GM21526 (cell line): ENCODE measurements around the gene MEGF6.

Experiments used
- ATAC-seq: cut with Tn5 transposase; IDR thresholded peaks from one replicate; pipeline ENCODE4 v1.9.1; 2021; ENCODE audit warnings: moderate library complexity; ENCODE audit not compliant: unreplicated experiment, low FRiP score

Gene MEGF6

DNA sequence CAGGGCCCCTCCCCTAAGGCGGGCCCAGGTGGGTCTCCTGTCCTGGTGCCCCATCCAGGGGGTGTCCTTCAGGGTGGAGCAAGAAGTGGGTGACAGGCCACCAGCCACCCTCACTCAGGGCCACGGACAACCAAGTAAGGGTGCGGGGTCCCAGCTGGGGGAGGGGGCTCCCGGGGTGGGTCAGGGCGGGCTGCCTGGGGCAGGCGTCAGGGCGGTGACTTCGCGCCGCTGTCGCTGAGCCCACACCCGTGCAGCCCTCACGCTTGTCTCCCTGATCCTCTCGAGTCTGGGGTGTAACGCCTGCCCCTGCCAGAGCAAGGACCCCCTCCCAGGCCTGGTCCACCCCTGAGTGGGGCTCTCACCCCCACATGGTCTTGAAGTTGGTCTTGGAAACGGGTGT lies 134.6 kb downstream of the MEGF6 start:
- ATAC-seq = no peak

DNA sequence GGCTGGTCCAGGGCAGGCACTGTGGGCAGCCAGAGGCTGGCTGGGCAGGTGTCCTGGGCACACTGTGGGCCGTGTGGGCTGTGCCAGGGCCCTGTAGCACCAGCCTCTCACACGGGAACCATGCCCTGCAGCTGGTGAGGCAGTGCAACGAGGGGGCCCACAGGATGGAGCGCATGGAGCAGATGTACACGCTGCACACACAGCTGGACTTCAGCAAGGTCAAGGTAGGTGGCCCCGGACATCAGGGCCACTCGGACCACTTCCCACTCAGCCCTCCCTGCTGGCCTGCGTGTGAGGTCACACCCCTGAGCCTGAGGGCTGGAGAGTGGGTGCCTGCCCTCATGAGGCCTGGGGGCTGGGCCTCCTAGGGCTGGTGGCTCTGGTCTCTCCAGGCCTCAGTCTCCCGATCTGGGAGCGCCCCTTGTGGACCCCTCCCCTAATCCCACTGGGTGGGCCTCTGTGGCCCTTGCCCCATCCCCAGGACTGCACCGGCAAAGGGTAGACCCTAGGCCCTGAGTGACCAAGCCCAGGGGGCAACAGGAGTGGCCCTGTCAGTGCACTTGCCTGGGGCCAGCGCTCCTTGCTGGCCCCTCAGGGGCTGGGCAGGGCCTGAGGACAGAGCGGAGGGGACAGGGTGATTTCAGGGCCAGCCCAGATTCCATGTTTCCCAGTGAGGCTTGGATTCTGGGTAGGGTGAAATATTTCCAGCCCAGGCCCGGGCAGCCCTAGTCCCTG lies 135.3 kb downstream of the MEGF6 start:
- ATAC-seq = no peak

DNA sequence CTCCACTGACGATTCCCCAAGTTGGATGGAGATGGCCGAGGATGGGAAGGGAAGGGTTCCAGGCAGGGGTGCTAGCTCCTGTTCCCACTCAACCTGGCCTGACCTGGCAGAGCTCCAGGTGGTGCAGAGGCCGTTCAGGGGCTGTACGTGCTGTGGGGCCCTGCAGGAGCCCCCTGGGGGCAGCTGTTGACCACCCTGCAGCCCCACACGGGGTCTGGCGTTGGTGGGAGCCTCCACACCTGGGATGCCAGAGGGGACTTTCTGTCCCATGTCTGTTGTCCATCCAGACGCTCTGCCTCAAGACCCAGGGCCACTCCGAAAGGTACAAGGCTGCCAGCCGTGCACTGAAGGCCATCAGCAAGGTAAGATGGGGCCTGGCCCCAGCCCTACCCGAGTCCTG lies 136.9 kb downstream of the MEGF6 start:
- no peak for ATAC-seq

DNA sequence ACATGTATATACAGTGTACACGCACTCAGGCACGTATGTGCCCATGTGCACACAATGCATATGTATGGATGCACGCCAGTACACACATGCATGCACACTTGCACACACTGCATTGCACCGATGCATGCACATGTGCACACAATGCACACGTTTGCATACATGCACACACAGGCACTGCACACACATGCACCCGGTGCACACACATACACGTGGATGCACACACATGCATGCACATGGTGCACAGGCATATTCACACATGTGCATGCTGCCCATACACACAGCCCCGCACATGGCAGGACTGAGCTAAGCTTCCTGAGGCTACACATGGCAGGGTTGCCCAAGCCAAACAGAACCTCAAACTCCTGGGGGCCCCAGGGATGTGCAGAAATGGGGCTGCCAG lies 137.3 kb downstream of the MEGF6 start:
- ATAC-seq = no peak

DNA sequence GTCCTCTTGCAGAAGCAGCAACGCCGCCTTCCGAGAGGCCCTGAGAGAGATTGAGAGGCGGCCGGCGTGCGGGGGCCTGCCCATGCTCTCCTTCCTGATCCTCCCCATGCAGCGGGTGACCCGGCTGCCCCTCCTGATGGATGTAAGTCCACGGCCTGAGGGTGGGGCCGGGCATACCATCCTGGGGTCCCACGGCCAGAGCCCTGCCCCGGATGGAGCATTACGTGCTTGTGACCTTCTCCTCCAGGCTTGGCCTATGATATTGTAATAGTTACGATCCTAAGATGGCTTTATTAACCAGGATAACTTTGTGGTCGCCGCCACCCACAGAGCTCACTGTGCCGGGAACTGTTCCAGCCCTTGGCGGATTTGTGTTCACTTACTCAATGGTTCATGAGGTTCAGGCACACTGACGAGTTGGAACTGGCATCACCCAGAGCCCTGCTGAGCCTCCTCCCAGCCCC lies 137.9 kb downstream of the MEGF6 start:
- ATAC-seq = no peak

DNA sequence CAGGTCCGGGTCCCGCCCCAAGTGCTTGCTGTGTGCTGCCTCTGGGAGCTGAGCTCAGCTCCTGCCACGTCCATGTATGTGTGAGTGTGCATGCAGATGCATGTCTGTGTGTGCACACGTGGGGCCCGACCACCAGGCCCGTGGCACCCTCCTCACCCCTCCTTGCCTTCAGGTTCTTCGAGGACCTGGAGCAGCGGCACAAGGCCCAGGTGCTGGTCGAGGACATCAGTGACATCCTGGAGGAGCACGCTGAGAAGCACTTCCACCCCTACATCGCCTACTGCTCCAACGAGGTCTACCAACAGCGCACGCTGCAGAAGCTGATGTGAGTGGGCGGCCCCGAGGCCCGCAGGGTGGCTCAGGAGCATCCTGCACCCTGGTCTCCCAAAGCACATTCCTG lies 138.4 kb downstream of the MEGF6 start:
- ATAC-seq = no peak

DNA sequence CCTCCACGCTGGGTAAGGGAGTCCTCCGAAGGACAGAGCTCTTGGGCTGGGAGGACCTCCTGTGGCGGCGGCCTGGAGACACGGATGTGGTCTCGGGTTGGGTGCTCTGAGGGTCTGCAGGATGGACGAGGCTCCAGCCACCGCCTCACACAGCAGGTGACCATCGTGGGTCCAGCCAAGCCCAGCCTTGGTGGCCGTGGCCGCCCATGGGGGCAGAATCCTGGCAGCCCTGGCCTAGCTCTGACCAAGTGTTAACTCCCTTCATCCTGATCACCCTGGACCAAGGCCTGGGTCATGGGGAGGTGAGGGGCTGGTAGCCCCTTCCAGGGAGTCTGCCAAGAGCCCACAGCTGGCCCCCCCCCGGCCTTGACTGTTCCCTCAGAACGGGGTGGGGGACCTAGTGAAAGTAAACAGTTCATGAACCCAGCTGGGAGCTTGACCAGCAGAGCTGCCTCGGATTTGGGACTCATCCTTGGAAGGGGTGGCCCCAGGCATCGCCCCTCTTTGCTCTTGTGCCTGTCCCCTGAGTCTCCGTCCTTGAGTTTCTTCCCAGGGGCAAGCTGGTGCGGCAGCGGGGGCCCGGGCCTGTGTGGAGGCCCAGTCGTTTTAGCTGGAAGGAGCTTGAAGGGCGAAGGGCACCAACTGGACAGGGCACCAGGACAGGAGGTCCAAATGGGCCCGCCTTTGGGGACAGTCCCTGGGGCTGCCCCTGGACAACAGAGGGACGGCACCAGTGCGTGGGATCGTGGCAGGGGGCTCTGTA lies 139.0 kb downstream of the MEGF6 start:
- no peak for ATAC-seq

DNA sequence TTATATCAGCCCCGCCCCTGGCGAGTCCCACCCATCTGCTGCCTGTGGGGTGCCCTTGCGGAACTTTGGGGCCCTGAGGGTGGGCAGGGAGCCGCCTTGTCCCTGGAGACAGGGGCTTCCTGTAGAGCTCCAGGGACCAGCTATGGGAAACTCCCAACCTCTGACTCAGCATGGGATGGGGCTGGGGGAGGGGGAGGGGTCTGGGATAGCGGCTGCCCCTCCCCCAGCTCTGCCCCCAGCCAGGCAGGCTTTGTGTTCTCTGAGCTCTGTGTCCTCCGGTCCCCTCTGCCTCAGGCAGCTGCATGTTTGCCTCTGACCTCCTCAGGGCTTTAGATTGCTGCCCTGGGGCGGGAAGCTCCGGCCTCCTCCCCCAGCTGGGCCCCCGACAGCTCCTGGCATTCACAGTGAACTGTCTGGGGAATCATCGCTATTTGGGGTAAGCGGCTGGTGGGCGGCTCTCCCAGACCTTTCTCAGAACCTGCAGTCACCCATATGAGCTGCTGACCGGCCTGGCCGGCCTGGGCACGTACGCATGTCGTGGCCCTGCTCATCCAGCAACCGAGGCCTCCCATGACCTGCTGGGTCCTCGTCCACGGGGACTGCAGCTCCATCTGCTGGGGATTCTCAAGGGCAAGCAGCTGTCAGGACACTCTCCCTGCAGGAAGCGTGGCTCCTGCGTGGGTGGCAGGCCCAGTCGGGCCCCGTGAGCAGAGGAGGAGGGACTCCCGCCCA lies 139.8 kb downstream of the MEGF6 start:
- no peak for ATAC-seq

DNA sequence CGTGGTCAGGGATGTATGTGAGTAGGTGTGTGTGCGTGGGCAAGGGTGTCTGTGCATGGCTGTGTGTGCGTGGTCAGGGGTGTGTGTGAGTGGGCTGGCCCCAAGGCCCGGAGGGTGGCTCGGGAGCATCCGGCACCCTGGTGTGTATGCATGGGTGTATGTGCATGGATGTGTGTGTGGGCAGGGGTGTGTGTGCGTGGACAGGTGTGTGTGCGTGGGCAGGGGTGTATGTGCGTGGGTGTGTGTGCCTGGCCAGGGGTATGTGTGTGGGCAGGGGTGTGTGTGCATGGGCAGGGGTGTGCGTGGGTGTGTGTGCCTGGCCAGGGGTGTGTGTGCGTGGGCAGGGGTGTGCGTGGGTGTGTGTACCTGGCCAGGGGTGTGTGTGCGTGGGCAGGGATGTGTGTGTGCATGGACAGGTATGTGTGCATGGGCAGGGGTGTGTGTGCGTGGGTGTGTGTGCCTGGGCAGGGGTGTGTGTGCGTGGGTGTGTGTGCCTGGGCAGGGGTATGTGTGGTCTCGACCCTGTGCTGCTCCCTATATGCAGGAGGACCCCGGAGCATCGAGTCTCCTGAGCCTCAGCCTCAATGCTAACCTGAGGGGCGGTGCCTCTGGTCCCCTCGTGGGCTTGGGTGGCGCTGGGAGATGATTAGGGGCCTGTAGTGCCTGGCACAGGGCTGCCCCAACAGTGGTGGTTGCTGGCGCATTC lies 140.5 kb downstream of the MEGF6 start:
- no peak for ATAC-seq

DNA sequence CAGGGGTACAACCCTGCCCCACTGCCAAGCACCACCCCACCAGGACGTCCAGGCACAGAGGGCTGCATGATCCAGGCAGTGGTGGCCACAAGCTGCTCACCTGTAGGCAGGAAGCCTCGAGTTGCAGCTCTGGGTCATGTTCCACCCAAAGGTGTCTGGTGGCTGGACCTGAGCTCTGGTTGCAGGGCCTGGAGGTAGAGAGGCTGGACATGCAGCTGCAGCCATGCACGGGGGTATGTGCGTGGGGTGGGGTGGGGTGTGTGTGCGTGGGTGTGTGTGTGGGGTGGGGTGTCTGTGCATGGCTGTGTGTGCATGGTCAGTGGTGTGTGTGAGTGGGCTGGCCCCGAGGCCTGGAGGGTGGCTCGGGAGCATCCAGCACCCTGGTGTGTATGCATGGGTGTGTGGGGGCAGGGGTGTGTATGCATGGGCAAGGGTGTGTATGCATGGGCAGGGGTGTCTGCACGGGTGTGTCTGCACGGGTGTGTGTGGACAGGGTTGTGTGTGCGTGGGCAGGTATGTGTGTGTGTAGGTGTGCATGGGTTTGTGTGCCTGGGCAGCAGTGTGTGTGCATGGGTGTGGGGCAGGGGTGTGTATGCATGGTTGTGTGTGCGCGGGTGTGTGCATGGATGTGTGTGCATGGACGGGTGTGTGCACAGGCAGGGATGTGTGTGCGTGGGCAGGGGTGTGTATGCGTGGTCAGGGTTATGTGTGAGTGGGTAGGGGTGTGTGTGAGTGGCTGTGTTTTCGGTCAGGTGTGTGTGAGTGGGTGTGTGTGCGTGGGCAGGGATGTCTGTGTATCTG lies 141.3 kb downstream of the MEGF6 start:
- ATAC-seq = no peak

DNA sequence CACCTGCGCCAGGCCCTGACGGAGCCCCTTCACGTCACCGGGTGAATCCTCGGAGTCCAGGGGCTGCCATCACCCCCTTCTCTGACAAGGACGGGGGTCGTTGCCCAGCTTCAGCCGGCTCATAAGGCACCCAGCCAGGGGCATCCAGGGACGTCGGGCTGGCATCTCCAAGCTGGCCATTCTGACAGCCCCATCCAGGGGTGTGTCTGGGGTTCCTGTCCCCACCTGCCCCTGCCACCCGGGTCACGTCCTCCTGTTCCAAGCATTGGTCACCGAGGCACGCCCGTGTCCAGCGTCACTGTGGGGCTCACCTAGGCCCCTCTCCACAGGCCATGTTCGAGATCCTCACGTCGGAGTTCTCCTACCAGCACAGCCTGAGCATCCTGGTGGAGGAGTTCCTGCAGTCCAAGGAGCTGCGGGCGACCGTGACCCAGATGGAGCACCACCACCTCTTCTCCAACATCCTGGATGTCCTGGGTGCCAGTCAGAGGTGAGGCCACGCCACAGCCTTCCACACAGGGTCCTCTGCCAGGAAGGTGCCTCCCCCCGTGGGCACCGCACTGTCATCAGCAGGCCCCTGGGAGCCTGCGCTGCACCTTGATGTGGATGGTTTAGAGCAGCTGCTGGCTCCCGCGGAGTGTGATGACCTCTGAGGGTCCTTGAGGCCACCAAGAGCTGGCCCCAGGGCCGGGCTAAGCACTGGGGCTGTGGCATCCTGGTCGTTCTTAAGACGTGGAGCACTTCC lies 142.0 kb downstream of the MEGF6 start:
- no peak for ATAC-seq

DNA sequence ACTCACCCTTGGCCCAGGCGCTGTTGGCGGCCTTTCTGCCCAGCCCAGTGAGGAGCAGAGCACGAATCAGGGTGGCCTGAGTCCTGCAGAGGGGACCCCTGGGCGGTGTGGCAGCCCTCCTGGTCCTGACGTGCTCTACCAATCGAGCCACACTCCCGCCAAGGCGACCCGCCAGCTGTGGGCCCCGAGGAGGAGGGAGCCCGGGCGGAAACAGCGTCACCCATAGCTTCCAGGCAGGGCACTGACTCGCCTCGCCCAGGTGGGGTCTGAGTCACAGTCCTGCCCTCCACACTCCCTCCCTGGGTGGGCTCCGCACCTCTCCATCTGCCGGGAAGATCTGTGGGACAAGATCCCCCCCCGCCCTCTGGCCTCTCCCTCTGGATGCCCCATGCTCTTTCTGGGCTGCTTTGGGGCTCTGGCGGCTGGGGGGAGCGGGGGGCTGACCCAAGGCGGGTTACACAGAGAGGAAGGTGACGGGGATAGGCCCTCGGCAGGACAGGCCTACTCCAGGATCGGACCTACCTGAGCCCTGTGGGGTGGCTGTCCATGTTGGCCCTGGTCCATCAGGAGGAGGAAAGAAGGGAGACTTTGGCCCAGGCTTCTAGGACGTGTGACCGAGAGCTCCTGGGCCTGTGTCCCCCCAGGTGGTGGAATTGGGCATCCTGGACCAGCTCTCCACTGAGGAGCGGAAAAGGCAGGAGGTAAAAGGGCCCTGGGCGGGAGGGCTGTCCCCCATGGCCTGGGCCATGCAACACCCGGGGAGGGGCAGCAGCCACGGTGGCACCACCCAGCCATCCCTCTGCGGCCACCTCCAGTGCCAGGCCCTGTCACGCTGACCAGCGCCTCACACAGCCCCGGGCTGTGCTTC lies 142.8 kb downstream of the MEGF6 start:
- ATAC-seq = no peak

DNA sequence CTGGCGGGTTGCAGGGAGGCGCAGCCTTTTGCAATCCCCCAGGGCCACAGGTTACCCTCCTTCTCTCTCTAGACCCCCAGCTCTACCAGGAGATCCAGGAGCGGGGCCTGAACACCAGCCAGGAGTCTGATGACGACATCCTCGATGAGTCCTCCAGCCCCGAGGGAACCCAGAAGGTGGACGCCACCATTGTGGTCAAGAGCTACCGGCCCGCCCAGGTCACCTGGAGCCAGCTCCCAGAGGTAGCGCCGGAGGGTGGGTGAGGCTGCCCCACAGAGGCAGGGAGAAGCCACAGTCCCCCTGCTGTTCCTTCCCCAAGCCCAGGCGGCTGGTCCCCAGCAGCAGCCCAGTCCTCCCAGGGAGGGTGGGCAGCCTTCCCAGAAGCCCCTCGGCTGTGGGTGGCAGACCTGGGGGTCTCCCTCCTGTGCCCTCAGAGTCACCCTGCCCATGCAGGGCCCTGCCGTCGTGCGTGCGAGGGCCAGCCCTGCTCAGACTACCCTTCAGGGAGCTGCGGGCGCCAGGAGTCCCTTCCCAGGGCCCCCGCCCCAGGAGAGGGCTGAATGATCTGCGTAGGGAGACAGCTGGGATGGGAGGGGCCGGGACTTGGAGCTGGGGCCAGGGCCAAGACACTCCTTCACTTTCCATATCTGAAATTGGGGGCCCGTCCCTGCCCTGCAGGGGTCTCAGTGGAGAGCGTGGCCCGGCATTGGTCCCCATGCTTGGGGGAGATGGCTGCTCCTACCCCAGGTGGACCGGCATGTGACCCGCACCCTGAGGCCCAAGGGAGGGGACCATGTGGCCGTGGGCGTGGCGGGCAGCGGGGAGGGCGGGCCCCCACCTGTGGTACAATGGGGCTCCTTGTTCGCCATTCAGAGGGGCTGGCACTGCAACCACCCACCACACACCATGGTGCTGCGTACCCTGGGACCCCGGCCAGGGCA lies 143.9 kb downstream of the MEGF6 start:
- no peak for ATAC-seq

DNA sequence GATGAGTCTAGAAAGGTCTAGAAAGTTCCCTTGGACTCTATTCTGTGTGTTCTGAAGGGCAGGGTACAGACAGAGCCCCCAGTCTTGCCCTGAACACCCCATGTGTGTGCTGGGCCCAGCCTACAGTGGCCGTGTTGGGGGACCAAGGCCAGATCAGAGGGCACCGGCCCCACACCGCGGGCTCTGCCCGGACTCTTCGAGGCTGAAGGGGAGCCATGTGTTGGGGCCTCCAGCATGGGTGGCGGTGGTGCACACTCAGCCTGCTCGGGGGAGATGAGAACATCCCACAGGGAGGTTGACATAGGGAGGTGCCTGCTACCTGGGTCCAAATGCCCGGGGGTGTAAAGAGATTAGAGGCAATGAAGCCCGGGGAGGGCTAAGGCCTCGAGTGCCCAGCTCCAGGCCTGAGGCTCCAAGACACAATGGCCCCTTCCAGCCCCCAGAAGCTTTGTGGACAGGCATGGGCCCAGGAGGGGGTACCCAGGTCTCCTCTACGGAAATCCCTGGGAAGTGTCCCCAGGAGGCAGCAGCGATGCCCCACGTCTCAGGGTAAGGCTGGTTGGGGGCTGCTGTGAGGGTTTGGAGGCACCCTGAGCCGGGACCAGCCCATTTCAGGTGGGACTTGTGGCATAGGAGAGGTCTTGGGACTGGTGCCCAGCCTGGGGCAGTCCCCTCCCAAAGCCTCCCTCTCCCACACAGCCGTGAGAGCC lies 144.8 kb downstream of the MEGF6 start:
- no peak for ATAC-seq

DNA sequence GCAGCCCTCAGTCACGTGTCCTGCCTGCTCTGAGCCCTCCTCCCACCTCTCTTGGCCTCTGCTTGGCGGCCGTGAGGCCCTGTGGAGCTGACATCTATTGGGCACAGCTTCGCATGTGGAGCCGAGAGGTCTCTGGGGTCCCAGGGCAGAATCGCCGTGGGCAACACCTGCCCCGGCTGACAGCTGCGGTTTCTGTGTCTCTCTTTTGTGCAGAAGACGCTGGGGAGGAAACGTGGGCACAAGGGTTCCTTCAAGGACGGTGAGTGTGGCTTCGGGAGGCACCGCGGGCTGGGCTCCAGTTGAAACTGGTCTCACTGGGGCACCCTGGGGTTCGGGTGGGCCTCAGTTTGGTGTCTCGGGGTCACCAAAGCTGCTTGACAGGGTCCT lies 145.4 kb downstream of the MEGF6 start:
- ATAC-seq = no peak

DNA sequence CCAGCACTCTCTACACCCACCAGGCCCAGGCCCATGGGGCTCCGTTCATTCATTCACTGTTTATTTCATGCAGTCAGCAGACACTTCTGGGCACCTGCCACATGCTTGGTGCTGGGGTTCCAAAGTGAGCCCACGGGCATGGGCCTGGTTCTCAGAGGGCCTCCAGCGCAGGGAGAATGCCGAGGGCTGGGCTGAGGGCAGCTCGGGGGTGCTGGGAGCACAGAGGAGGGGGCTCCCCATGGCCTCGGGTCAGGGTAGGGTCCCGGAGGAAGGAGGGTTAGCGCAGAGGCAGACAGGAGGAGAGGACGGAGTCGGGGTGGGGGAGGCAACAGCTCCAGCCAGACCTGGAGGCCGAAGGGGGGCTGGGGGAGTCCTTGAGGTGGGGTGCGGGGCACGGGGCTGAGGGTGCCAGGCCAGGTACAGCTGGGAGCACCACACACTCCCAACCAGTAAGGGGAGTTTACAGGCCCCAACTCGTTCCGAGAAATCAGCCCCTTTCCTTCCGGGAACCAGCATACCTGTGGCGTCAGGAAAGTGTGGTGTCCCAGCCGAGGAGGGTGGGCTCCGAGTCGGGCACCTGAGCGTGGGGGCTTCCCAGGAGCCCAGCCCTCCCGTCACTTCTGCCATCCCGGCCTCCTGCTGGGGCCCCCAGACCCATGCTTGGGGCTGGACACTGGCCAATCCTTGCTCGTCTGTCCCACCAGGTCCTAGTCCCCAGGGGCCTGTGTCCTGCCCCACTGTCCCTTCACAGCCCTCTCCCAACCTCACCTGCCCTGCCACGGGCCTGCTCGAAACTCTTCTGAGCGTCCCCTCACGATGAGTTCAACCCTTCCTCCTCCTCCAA lies 146.0 kb downstream of the MEGF6 start:
- ATAC-seq = no peak
